H9 (cell line): ENCODE results near the gene FAM24A. TPM values are rescaled to one million over a fixed set of nuclear protein-coding genes. Genes with fewer than 3 reads are reported as not detected.

ENCODE experiments used
- DNase-seq: peaks from one replicate; pipeline ENCODE4 v3.0.0-alpha.2; 2017
- H2AFZ ChIP-seq: one replicate; pipeline ENCODE4 v1.6.1; 2013; ENCODE audit warnings: mild to moderate bottlenecking, low read length, control low read depth, moderate library complexity
- H2AK5ac ChIP-seq: 2 replicates; pipeline ENCODE4 v1.6.1; 2013; ENCODE audit warnings: low read length, control low read depth, mixed read lengths; ENCODE audit not compliant: insufficient read length
- H2BK120ac ChIP-seq: one replicate; pipeline ENCODE4 v1.6.1; 2013; ENCODE audit warnings: low read depth, mild to moderate bottlenecking, low read length, control low read depth, inconsistent platforms; ENCODE audit not compliant: poor library complexity, severe bottlenecking
- H2BK12ac ChIP-seq: 2 replicates; pipeline ENCODE4 v1.6.1; 2013; ENCODE audit warnings: low read length, control low read depth, mixed read lengths, low read depth; ENCODE audit not compliant: insufficient read length
- H2BK15ac ChIP-seq: 2 replicates; pipeline ENCODE4 v1.6.1; 2013; ENCODE audit warnings: low read depth, low read length, control low read depth
- H2BK20ac ChIP-seq: one replicate; pipeline ENCODE4 v1.6.1; 2013; ENCODE audit warnings: low read depth, mild to moderate bottlenecking, low read length, control low read depth, inconsistent platforms; ENCODE audit not compliant: poor library complexity, severe bottlenecking
- H2BK5ac ChIP-seq: 2 replicates; pipeline ENCODE4 v1.6.1; 2013; ENCODE audit warnings: low read length, control low read depth, mixed read lengths; ENCODE audit not compliant: insufficient read length
- H3K14ac ChIP-seq: 2 replicates; pipeline ENCODE4 v1.6.1; 2013; ENCODE audit warnings: low read length, control low read depth; ENCODE audit not compliant: insufficient read depth
- H3K18ac ChIP-seq: 2 replicates; pipeline ENCODE4 v1.6.1; 2013; ENCODE audit warnings: low read depth, mild to moderate bottlenecking, mixed read lengths, low read length, control low read depth; ENCODE audit not compliant: insufficient read length
- H3K23ac ChIP-seq: 2 replicates; pipeline ENCODE4 v1.6.1; 2013; ENCODE audit warnings: low read length, control low read depth, mixed read lengths, low read depth; ENCODE audit not compliant: insufficient read length
- H3K23me2 ChIP-seq: 2 replicates; pipeline ENCODE4 v1.6.1; 2013; ENCODE audit warnings: low read depth, mild to moderate bottlenecking, mixed read lengths, low read length, control low read depth; ENCODE audit not compliant: insufficient read length, poor library complexity, severe bottlenecking
- H3K27ac ChIP-seq: 2 replicates; pipeline ENCODE4 v1.5.1; 2013; ENCODE audit warnings: low read length, control low read depth, mixed read lengths, low read depth; ENCODE audit not compliant: insufficient read length
- H3K27me3 ChIP-seq: 2 replicates; pipeline ENCODE4 v1.6.1; 2013; ENCODE audit warnings: low read length, control low read depth, inconsistent platforms; ENCODE audit not compliant: insufficient read depth
- H3K4ac ChIP-seq: 2 replicates; pipeline ENCODE4 v1.6.1; 2013; ENCODE audit warnings: low read depth, mild to moderate bottlenecking, control low read depth, inconsistent platforms, low read length, moderate library complexity
- H3K4me1 ChIP-seq: 2 replicates; pipeline ENCODE4 v1.6.1; 2013; ENCODE audit warnings: low read length, control low read depth, inconsistent platforms; ENCODE audit not compliant: insufficient read depth
- H3K4me2 ChIP-seq: 2 replicates; pipeline ENCODE4 v1.6.1; 2013; ENCODE audit warnings: low read length, control low read depth, mixed read lengths; ENCODE audit not compliant: insufficient read length, insufficient read depth
- H3K56ac ChIP-seq: 2 replicates; pipeline ENCODE4 v1.6.1; 2013; ENCODE audit warnings: low read depth, mild to moderate bottlenecking, mixed read lengths, low read length, control low read depth; ENCODE audit not compliant: insufficient read length
- H3K79me1 ChIP-seq: 2 replicates; pipeline ENCODE4 v1.6.1; 2013; ENCODE audit warnings: low read depth, mild to moderate bottlenecking, moderate library complexity, low read length, control low read depth, inconsistent platforms; ENCODE audit not compliant: insufficient read depth, poor library complexity, severe bottlenecking
- H3K79me2 ChIP-seq: 2 replicates; pipeline ENCODE4 v1.6.1; 2013; ENCODE audit warnings: low read length, control low read depth, inconsistent platforms; ENCODE audit not compliant: insufficient read depth
- H3K9ac ChIP-seq: 2 replicates; pipeline ENCODE4 v1.6.1; 2013; ENCODE audit warnings: low read length, control low read depth, mixed read lengths; ENCODE audit not compliant: insufficient read length; ENCODE audit errors: extremely low read depth
- H3K9me3 ChIP-seq: one replicate; pipeline ENCODE4 v1.6.1; 2013; ENCODE audit warnings: low read depth, low read length, inconsistent platforms; ENCODE audit not compliant: control insufficient read depth
- H3T11ph ChIP-seq: one replicate; pipeline ENCODE4 v1.6.1; 2013; ENCODE audit warnings: mild to moderate bottlenecking, low read length, control low read depth, inconsistent platforms
- H4K20me1 ChIP-seq: one replicate; pipeline ENCODE4 v1.6.1; 2013; ENCODE audit not compliant: control insufficient read depth, insufficient read length, insufficient read depth
- H4K5ac ChIP-seq: 2 replicates; pipeline ENCODE4 v1.6.1; 2013; ENCODE audit warnings: low read depth, mild to moderate bottlenecking, mixed read lengths, low read length, control low read depth; ENCODE audit not compliant: insufficient read length
- H4K8ac ChIP-seq: replicated peaks from 2 replicates; pipeline ENCODE4 v1.6.1; 2013; ENCODE audit warnings: low read length, control low read depth, mixed read lengths, low read depth; ENCODE audit not compliant: insufficient read length
- H4K91ac ChIP-seq: 2 replicates; pipeline ENCODE4 v1.6.1; 2013; ENCODE audit warnings: low read depth, mild to moderate bottlenecking, moderate library complexity, mixed read lengths, low read length, control low read depth; ENCODE audit not compliant: insufficient read length
- H3K27ac Mint-ChIP-seq, 3 experiments: 2 replicates in 2 of 3; 3 replicates in 1 of 3; pipeline ENCODE4 v1.8.0; 2020 to 2021; ENCODE audit warnings: mixed read lengths in 3 of 3, mild to moderate bottlenecking in 1 of 3, moderate library complexity in 1 of 3
- H3K27me3 Mint-ChIP-seq: 2 replicates; pipeline ENCODE4 v1.8.0; 2021; ENCODE audit warnings: low read depth, mild to moderate bottlenecking, moderate library complexity, mixed read lengths
- H3K36me3 Mint-ChIP-seq, 3 experiments: 2 replicates in 2 of 3; 3 replicates in 1 of 3; pipeline ENCODE4 v1.8.0; 2020 to 2021; ENCODE audit warnings: low read depth in 3 of 3, mixed read lengths in 3 of 3; ENCODE audit not compliant: insufficient read depth in 1 of 3
- H3K4me1 Mint-ChIP-seq, 2 experiments: 2 replicates each; pipeline ENCODE4 v1.8.0; 2020; ENCODE audit warnings: mixed read lengths in 2 of 2
- H3K4me3 Mint-ChIP-seq, 2 experiments: 2 replicates in 1 of 2; 3 replicates in 1 of 2; pipeline ENCODE4 v1.8.0; 2020 to 2021; ENCODE audit warnings: mild to moderate bottlenecking in 2 of 2, mixed read lengths in 2 of 2, moderate library complexity in 1 of 2
- H3K9me3 Mint-ChIP-seq, 2 experiments: 2 replicates in 1 of 2; 3 replicates in 1 of 2; pipeline ENCODE4 v1.8.0; 2020; ENCODE audit warnings: mild to moderate bottlenecking in 2 of 2, mixed read lengths in 2 of 2, moderate library complexity in 1 of 2
- CTCF ChIP-seq: fragments of 200-600 bp; sonication (generic); conservative IDR thresholded peaks from 3 replicates; pipeline ENCODE4 v1.8.0; 2021; ENCODE audit warnings: antibody characterized with exemption, mild to moderate bottlenecking
- WGBS: extraction: QIAGEN DNeasy Blood & Tissue Kit; methylation state at CpG from one replicate; pipeline ENCODE4 v1.1.7; 2013; ENCODE audit warnings: missing lambda C conversion rate, low lambda C conversion rate, mixed read lengths; ENCODE audit not compliant: insufficient read length; ENCODE audit errors: extremely low coverage; 5-methylcytosine and 5-hydroxymethylcytosine counted together
- total RNA-seq: library from RNA; stranded (reverse); gene quantifications from 2 replicates; pipeline ENCODE4 v1.2.1, GENCODE V29; 2021

FAM24A gene
- total RNA-seq, 1 experiment from 2014 or later, result not detected

GRCh38 chr10:122878799-122879338 lies 31.5 kb upstream of the FAM24A start:
- no peak overlapping the region for H3K4ac ChIP-seq
- no peak overlapping the region for H4K91ac ChIP-seq
- DNase-seq, result no peak
- H3K23ac ChIP-seq, result no peak overlapping the region
- H3K18ac ChIP-seq, result no peak overlapping the region
- H3K27me3 ChIP-seq, result no peaks in the 10 kb centered on the region
- Mint-ChIP-seq H3K4me3 (no peak overlapping the region; a peak in 1 of 5 replicates), H3K27ac (peak overlapping the region in 1 of 3 experiments; percentile 10; a peak in 2 of 7 replicates), H3K27me3 (peaks cover 1% of the 10 kb centered on the region; the same call in 1 of the 2 replicates), H3K4me1 (peaks cover 48 to 54% of the 10 kb centered on the region in 2 experiments), H3K9me3 (no peaks in the 10 kb centered on the region), H3K36me3 (no peaks in the 10 kb centered on the region; a peak in 2 of 7 replicates)
- no peak overlapping the region for H2BK20ac ChIP-seq
- H3K56ac ChIP-seq, result no peak overlapping the region
- no peaks in the 10 kb centered on the region for H3K9me3 ChIP-seq
- no peak overlapping the region for H2BK15ac ChIP-seq
- H4K8ac ChIP-seq, result no peak overlapping the region
- H3K23me2 ChIP-seq, result no peaks in the 10 kb centered on the region
- no peak overlapping the region for H3K27ac ChIP-seq
- TF ChIP-seq CTCF, result no peak
- no peaks in the 10 kb centered on the region for H3K79me1 ChIP-seq
- H2BK12ac ChIP-seq, result no peak overlapping the region
- H3K9ac ChIP-seq, result no peak overlapping the region
- no peak overlapping the region for H3K14ac ChIP-seq
- WGBS, result no CpG with 5 or more reads among the region's 14 CpGs
- no peaks in the 10 kb centered on the region for H3K79me2 ChIP-seq
- H2BK120ac ChIP-seq, result no peak overlapping the region
- H4K5ac ChIP-seq, result no peak overlapping the region
- no peaks in the 10 kb centered on the region for H4K20me1 ChIP-seq
- H2BK5ac ChIP-seq, result no peak overlapping the region
- no peak overlapping the region for H2AFZ ChIP-seq
- H3K4me2 ChIP-seq, result no peak overlapping the region
- no peak overlapping the region for H2AK5ac ChIP-seq
- H3T11ph ChIP-seq, result no peak overlapping the region
- no peaks in the 10 kb centered on the region; the same call in 1 of the 2 replicates for H3K4me1 ChIP-seq
